Measurements from ENCODE around the gene LCA5.
"Not testable (repeated sequence)": the region's sequence is repeated elsewhere in the genome, so short reads cannot be mapped to it uniquely, and the experiment has no call there.

Gene LCA5

DNA sequence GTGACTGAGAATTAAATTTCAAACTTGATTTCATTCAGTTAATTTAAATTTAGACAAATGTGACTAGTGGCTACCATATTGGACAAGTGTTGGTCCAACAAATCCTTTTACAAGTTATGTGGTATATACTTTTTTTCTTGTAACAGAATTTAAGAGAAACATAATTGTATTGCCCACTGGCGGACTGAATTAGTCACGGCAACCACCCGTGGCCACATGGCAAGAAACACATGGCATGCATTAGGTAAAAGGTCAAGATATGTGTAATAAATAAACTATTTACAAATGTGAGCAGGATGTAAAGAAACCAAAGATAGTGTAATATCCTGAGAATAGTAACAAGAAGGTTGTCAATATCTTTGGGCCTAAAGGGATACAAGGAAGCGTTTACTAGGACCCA, 91.2 kb downstream of the LCA5 start:
- no peaks in the 10 kb centered on the region for H3K9me3 ChIP-seq
- H3K4me1 ChIP-seq = no peaks in the 10 kb centered on the region
- TF ChIP-seq, protein P1, sequence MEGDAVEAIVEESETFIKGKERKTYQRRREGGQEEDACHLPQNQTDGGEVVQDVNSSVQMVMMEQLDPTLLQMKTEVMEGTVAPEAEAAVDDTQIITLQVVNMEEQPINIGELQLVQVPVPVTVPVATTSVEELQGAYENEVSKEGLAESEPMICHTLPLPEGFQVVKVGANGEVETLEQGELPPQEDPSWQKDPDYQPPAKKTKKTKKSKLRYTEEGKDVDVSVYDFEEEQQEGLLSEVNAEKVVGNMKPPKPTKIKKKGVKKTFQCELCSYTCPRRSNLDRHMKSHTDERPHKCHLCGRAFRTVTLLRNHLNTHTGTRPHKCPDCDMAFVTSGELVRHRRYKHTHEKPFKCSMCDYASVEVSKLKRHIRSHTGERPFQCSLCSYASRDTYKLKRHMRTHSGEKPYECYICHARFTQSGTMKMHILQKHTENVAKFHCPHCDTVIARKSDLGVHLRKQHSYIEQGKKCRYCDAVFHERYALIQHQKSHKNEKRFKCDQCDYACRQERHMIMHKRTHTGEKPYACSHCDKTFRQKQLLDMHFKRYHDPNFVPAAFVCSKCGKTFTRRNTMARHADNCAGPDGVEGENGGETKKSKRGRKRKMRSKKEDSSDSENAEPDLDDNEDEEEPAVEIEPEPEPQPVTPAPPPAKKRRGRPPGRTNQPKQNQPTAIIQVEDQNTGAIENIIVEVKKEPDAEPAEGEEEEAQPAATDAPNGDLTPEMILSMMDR (IDR thresholded peaks at IDR 0.05) = no peak
- H3K36me3 ChIP-seq = no peaks in the 10 kb centered on the region
- H3K27me3 ChIP-seq = no peaks in the 10 kb centered on the region
- H3K4me3 ChIP-seq = no peak overlapping the region
- no peak overlapping the region for H3K27ac ChIP-seq
- intact Hi-C loops (cut with DNase I; ENCODE audit: low total_unique reads) = no loop called here
- DNase-seq = no peak

DNA sequence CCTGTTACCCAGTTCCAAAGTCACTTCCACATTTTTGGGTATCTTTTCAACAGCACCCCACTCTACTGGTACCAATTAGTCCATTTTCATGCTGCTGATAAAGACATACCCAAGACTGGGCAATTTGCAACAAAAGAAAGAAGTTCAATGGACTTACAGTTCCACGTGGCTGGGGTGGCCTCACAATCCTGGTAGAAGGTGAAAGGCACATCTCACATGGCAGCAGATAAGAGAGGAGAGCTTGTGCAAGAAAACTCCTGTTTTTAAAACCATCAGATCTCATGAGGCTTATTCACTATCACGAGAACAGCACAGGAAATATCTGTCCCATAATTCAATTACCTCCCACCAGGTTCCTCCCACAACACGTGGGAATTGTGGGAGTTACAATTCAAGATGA, 93.4 kb downstream of the LCA5 start:
- H3K9me3 ChIP-seq; H3K36me3 ChIP-seq; H3K27ac ChIP-seq; H3K4me3 ChIP-seq; intact Hi-C loops (cut with DNase I; ENCODE audit: low total_unique reads); H3K27me3 ChIP-seq; DNase-seq; H3K4me1 ChIP-seq: not testable (repeated sequence)

DNA sequence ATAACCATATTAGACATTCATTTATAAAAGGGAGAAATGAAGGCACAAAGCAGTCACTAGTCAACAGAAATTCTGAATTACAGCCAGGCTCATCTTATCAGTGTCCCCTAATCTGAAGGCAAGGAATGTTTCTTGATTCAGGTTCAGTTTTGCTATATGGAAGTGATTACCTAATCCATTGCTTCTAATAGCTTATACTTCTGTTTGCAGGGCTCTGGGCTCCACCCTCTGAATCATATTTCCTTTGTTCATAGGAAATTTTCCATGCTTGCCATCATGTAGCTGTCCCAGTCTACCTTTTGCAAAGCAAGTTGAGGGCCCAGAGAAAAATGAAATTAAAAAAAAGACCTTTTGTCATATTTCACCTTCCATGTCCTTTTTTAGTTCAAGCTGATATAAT, 96.0 kb downstream of the LCA5 start:
- intact Hi-C loops (cut with DNase I; ENCODE audit: low total_unique reads) = no loop called here
- no peak overlapping the region for H3K4me3 ChIP-seq
- no peak overlapping the region for H3K27ac ChIP-seq
- no peaks in the 10 kb centered on the region for H3K9me3 ChIP-seq
- no peak for DNase-seq
- TF ChIP-seq, protein P1 (IDR thresholded peaks at IDR 0.05) = no peak
- H3K4me1 ChIP-seq = no peaks in the 10 kb centered on the region
- no peaks in the 10 kb centered on the region for H3K27me3 ChIP-seq
- no peaks in the 10 kb centered on the region for H3K36me3 ChIP-seq

DNA sequence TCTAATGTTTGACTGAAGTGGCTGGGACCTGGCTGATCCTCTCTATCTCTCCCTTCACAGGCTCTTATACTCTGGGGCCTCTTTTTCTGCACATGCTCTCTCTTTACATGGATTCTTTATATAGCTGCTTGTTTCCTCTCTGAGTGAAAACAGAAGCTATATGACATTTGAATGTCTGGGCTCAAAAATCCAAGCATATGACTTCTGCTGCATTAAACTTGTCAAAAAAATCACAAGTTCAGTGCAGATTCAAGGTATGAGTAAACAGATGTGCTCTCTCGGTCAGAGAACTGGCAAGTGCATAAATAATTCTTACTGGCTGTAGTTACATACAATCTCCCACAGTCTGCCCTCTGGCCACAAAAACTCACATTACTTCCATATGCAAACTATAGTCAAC, 96.6 kb downstream of the LCA5 start:
- TF ChIP-seq, protein P1 (IDR thresholded peaks at IDR 0.05) = no peak
- no peak for DNase-seq
- Histone ChIP-seq H3K27me3 (no peaks in the 10 kb centered on the region), H3K36me3 (no peaks in the 10 kb centered on the region), H3K9me3 (no peaks in the 10 kb centered on the region), H3K27ac (no peak overlapping the region), H3K4me3 (no peak overlapping the region), H3K4me1 (no peaks in the 10 kb centered on the region)
- intact Hi-C loops (cut with DNase I; ENCODE audit: low total_unique reads) = no loop called here

DNA sequence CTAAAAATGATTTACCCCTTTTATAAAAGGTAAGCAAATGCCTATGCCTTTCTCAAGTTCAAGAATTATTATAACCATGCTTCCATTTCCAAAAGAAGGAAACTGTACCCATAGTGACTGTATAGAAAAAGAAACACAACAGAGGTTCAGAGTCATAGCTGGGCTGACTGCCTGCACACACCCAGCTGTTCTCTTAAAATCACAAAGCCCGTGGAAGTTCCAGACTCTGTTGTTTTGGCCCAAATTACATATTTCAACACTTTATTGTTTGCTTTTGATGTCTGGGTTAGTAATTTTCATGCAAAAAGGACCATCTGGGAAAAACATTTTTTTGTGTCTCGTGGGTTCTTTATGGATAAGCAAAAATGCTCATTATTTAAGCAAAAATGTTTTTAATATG, 99.2 kb downstream of the LCA5 start:
- peak in 1 of 2 donors; percentile 30 for DNase-seq

DNA sequence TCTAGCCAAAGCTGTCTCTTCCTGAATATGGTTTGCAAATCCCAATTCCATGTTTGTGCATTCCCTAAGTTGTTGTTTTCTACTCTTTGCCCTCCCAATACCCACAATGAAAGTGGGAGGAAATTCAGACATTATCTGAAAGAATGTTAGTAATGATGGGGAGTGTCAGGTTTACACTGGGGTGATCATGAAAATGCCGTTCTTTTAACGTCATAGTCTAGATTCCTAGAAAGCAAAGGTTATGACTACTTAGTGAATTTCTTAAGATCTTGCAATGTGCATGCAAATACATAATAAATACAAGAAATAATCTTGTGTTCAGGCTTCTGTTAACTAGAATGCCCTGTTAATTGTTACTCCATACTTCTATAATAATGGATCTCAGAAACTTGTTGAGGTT, 101.0 kb downstream of the LCA5 start:
- no peak overlapping the region for H3K4me3 ChIP-seq
- no peaks in the 10 kb centered on the region for H3K27me3 ChIP-seq
- H3K27ac ChIP-seq = no peak overlapping the region
- no peaks in the 10 kb centered on the region for H3K36me3 ChIP-seq
- H3K9me3 ChIP-seq = no peaks in the 10 kb centered on the region
- intact Hi-C loops (cut with DNase I; ENCODE audit: low total_unique reads) = no loop called here
- no peaks in the 10 kb centered on the region for H3K4me1 ChIP-seq
- TF ChIP-seq, protein P1 (IDR thresholded peaks at IDR 0.05) = no peak
- DNase-seq = no peak

More for the DNA sequence above, 99.2 kb downstream of the LCA5 start:
- no peak overlapping the region for H3K27ac ChIP-seq
- no peaks in the 10 kb centered on the region for H3K9me3 ChIP-seq
- intact Hi-C loops (cut with DNase I; ENCODE audit: low total_unique reads) = no loop called here
- H3K36me3 ChIP-seq = no peaks in the 10 kb centered on the region
- no peak overlapping the region for H3K4me3 ChIP-seq
- no peaks in the 10 kb centered on the region for H3K27me3 ChIP-seq
- H3K4me1 ChIP-seq = no peaks in the 10 kb centered on the region
- TF ChIP-seq, protein P1 (IDR thresholded peaks at IDR 0.05) = no peak
